AG08396 (cell line): ENCODE results near the gene UGT1A8.

Experiments
- DNase-seq: peaks from one replicate; pipeline ENCODE4 v3.0.0; 2012; ENCODE audit warnings: low spot score, mixed read lengths

UGT1A8 gene

GRCh38 chr2:233821196-233821595 is 203.8 kb downstream of the UGT1A8 start:
- no peak for DNase-seq

DNA sequence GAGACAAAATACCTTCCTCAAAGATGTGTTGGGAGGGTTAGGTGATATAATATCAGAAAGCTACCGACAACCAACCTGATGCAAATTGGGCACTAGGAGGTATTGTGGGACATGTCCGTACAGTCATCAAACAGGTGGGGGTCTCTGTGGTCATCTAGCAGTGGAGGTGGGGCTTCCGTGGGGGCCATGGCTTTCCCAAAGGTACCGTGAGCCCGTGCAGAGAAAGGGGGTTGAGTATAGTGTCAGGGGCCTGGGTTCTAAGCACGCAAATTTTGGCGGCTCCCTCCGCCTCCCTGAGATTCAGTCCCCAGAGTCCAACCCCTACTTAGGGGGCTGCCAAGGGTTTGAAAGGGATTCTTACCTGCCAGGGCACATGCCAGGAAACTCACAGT is 204.3 kb downstream of the UGT1A8 start:
- no peak for DNase-seq

DNA sequence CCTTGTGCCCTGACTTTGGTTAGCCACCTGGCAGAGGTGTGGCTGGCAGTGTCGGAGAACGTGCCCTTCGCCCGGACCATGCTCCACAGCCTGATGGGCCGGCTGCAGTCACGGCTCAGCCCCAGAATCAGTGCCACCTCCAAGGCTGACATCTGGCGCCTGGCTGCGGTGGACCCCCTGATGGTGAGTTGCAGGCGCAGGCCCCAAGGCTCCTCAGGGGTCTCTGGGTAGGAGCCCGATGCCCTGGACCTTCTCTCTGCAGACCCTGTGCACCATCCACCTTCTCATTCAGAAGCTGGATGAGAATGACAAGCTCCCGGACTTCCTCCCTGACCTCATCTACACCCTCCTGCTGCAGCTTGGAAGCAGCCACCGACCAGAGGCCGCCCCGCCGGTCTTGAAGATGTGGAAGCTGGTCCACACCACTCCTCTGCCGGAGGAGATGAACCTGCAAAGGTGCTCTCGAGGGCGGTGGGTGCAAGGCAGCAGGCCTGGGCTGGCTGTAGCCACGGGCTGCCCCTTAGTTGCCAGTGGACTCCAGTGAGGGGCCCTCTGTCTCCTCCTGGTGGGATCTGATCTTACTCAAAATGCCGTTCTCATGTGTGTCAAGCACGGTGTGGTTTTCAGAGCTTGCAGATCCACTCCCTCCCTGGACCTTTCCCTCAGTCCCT is 204.8 kb downstream of the UGT1A8 start:
- DNase-seq = no peak
